Activated T-helper 1 cell treated with Interleukin-2 at 50 U/mL for 16 hours (primary cell): ENCODE results near the gene EIF4E1B.
A peak's percentile ranks its signal among the peaks of the same experiment; 100 is the strongest.

ENCODE experiments used
- DNase-seq: peaks from one replicate; pipeline ENCODE4 v3.0.0-alpha.2; 2020; ENCODE audit warnings: low read depth

EIF4E1B gene

GRCh38 chr5:176606032-176606431 lies 24.4 kb upstream of the EIF4E1B start:
- DNase-seq: no peak

DNA sequence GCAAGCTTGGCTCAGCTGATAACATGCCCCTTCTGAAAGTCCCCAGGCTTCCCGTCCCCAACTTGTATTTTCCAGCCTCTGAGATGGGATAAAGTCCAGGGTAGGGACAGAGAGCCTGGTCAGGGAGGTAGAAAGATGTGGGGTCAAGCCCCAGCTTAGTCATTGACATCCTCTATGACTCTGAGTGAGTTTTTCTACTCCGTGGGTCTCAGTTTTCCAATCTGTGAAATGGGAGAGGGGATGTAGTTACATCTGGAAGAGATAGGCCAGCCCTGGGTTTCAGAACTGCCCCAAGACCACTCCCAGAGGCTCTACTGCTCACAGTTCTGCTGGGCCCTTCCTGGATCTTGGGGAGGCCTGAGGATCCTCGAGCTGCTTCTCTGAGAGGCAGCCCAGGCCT lies 23.6 kb upstream of the EIF4E1B start:
- DNase-seq: no peak

- no peak for DNase-seq
Measured at GRCh38 chr5:176608142-176608705, 22.3 kb upstream of the EIF4E1B start.

DNA sequence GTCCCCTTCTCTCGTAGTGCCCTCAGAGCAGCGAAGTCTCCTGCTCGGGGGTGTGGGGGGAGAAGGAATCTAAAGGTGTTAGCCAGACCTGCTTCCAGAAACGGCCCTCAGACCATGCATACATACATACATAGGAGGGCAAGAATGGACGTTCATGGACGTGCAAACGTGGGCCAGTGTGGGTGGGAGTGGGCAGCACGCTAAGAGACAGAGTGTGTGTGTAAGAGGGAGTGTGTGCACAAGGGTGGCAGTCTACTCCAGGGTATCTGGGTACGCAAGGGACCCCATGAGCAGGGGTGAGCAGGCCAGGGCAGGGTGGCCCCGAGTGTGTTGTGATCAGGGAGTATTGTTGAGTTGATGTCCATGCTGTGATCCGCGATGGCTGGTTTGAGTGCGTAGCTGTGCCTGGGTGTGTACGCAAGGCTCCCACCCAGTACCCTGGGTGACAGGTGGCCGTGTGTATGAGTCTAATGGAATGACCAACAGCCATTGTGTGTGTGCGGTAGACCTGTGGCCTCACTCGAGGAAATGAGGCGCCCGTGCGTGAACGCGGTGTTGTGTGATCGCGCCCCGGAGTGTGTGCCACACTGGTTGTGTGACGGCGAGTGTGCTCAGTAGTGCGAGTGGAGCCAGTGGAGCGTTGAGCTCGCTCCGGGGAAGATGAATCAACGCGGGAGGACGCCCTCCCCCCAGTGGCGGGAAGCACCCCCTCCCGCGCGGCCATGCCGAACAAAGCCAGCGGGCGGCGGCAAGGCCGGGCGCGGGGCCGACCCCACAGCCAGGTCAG lies 21.3 kb upstream of the EIF4E1B start:
- DNase-seq: no peak

DNA sequence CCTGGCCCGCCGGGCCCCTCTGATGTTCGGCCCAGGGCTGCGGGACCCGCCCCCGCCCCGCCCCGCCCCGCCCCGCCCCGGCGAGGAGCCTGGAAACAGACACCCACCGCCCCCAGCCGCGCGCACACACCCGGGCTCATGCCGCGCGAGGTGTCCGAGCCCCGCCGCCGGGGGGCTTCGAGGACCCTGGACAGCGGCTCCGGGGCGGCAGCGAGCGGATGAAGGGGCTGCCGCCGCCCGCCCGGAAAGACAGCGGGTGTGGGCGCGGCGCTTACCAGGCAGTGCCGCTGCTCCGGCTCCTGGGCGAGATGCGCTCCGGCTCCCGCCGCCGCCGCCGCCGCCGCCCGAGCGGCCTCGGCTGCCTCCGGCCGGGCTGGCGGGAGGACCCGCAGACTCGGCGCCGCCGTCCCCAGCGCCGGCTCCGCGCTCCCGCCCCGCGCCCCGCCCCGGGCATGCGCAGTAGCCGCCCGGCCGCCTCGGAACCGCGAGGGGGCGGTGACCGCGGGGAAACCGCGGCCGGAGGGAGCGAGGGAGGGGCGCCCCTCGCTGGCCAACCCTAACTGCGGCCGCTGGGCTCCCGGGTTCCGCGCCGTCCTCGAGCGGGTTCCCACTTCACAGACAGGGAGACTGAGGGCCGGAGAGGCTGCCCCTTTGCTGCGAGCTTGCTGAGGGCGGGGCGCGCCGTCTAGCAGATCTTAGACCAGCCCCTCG lies 20.6 kb upstream of the EIF4E1B start, which contains the start of gene GPRIN1:
Gene GPRIN1, minus strand, starts transcription at position 433 of the 711 bp plus-strand sequence. CDS start 10,322 bp downstream, outside the sequence.
- peak; percentile 41 for DNase-seq

DNA sequence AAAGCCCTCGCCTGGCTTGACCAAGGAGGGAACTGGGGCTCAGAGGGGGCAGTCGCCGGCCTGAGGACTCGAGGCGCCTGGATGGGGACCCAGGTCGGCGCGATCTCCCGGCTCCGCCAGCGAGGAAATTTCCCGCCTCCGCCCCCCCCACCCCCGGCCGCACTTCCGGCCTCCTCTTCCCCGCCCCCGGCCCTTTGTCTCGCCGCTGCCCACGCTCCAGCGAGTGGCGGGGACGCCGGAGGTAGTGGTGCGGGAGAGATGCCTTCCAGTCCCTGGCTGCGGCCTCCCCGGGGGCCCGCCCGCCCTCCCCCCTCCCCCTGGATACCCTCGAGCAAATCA lies 20.1 kb upstream of the EIF4E1B start:
- no peak for DNase-seq

- DNase-seq: peak; percentile 26
Measured at GRCh38 chr5:176611435-176611834, 19.0 kb upstream of the EIF4E1B start.

- no peak for DNase-seq
Measured at GRCh38 chr5:176612008-176612407, 18.5 kb upstream of the EIF4E1B start.

DNA sequence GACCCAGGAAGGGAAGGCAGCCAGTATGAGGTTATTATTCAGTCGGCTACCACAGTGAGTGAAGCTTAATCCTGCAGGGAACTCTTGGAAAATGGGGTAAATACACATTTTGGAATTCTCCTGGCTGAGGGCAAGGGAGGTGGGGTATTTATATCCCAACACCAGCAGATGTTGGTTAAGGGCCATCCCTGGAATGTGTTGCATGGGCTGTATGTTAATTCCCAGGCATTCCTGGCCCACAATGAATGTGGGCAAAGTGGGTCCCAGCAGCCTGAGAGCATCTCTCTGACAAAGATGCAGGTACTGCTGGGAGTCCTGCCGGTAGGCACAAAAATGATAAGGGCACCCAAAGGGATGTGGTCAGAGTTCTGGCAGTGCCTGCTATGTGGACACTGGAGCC lies 17.6 kb upstream of the EIF4E1B start:
- DNase-seq: no peak

DNA sequence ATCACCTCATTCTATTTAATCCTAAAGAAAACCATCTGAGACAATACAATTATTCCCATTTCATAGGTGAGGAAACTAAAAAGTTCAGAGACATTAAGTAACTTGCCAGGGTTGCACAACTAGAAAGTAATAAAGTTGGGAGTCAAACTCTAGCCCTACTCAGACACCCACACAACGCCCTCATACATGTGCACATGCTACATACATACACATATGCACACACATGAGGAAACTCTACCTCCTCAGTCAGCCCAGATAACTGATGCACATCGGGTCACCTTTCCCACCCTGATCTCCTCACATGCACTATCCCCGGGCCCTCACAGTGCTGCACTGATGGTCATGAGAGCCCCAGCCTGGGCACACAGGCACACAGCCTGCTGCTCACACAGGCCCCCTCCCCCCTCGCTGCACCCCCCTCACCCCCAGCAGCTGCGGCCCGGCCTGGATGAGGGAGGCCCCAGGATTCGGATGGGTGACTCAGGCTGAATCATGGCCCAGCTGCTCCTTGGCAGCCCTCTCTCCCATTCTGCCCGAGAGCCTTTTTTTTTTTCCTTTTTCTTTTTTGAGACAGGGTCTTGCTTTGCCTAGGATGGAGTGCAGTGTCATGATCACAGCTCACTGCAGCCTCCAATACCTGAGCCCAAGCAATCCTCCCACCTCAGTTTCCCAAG lies 15.5 kb upstream of the EIF4E1B start:
- DNase-seq: no peak

DNA sequence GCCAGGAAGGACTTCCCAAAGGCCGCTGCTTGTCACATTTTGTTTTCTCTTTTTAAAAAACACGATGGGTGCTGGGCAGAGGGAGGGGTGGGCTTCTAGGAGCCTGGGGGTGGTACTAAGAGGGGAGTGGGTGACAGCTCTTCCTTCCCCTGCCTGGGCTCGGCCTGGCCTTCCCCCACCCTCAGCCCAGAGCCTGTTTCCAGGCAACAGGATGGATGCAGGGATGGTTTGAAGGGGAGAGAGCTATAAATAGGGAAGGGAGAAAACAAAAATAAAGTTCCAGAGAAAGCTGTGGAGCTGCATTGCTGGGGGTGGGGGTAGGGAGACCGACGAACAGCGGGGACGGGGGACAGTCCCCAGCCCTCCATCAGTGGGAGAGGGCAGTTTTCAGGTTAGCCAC lies 14.0 kb upstream of the EIF4E1B start:
- no peak for DNase-seq

DNA sequence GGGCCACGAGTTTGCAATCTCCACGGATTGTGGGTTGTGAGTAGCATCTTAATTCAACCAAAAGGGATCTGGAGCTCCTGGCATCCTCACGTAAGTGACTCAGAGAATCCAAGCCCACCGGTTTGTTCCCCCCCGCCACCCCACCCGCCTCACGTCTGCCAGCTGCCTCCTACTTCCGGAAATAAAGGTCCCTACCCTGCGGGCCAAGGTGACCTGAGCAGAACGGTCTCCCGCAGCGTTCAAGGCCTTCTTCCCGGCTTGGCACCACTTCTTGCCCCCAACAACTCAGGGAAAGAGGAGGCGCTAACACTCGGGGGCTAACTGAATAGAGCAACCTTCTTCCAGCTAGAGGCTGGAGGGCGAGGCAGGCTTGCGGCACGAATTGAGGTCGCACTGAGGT lies 11.7 kb upstream of the EIF4E1B start:
- DNase-seq: no peak

DNA sequence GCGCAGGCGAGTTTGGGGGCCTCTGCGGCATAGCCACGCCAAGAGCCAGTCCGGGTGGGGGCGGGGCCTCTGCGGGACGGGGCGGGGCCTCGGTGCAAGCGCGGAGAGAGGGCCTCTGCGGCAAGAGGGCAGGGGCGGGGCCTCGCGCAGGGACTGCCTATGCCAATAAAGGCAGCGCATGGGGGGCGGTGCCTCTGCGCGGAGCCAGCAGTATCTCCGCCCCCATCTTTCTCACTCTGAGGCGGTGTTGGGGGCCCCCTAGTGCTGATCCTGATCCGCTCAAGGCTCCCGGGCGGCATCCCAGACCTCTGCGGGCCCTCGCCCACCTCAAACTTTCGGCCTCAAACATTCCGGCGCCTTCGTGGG lies 11.3 kb upstream of the EIF4E1B start:
- DNase-seq: peak; percentile 41

GRCh38 chr5:176619569-176620332 lies 10.7 kb upstream of the EIF4E1B start:
- no peak for DNase-seq

DNA sequence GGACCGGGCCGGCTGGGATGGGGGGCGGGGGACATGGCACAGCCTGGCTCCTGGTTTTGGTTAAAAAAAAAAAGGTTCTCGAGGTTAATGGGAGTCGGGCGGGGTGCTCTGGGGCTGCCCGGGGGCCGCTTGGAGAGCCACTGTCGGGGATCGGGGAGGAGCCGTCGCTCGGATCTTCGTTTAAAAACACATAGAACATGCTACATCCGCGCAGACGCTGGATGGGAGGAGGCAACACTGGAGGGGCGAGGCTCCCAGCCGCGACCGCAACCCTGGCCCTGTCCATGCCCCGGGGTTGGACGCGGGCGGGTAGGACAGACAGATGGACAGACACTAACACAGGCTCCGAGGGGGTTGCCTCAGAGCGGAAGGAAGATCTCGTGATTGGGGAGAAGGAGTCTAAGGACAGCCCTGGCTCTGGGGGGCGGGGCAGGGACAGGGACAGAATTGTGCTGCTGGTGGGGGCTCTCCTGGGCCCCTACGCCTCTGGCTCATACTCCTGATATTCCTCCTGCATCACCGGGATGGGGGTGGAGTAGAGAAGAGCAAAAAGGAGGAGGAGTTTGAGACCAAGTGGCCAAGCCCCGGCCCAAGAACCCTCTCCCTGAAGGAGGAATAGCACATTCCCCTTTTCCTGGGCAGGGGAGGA lies 10.0 kb upstream of the EIF4E1B start:
- no peak for DNase-seq

- DNase-seq: no peak
Measured at GRCh38 chr5:176621661-176622079, 8.8 kb upstream of the EIF4E1B start.

GRCh38 chr5:176624142-176624541 lies 6.3 kb upstream of the EIF4E1B start:
- DNase-seq: no peak

- no peak for DNase-seq
Measured at GRCh38 chr5:176624938-176625337, 5.5 kb upstream of the EIF4E1B start.

GRCh38 chr5:176625512-176625911 lies 5.0 kb upstream of the EIF4E1B start:
- DNase-seq: no peak

DNA sequence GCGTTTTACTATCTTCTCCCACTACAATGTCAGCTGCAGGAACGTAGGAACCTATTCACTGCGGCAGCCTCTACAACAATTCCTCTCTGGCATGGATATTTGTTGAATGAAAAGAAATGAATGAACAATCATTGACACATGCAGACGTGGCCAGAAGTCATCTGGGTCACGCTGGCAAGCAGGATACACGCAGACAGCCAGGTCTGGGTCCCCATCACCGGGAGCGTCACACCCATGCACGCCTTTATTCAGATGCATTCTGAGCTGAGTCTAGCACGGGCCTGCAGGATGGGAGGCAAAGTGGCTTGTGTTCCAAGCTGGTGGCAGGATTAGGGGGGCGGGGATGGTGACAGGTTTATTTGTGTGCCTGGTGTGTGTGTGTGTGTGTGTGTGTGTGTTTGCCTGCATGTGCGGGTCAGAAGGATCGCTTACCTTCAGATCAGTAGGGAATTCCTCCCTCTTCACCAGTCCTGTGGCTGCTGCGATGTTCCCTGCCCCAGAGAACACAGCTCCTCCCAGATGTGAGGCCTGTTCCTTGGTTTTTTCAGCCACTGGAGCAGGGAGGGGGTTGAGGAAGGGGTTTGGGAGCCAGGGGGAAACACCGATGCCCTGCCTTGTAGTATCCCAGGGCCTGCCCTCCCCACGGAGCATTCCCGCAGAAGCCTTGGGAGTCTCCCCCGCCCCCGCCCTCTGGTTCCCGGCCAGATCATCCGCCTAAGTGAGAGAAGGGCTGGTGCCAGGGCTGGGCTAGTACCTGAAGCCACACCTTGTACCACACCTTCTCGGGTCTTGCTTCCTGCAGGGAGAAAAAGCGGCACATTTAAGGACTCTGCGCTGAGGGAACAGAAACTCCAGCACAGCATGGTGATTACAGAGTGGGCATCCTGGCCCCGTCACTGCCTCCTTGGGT lies 4.3 kb upstream of the EIF4E1B start:
- no peak for DNase-seq
